Uterus (tissue), 4 donors: ENCODE data around the gene F2. TPM values are rescaled to one million over a fixed set of nuclear protein-coding genes. Genes with fewer than 3 reads are reported as not detected.

Experiments used
- DNase-seq, 2 donors: peaks; one replicate each; pipeline ENCODE4 v3.0.0-alpha.2; 2019 to 2020
- H3K27ac ChIP-seq, 2 donors: fragments of 200-600 bp; sonication (generic); 1 replicate in 1 of 2; 2 replicates in 1 of 2; pipeline ENCODE4 v1.5.1; 2016 to 2018
- H3K27me3 ChIP-seq, 2 donors: fragments of 200-600 bp; sonication (generic); one replicate each; pipeline ENCODE4 v1.5.1; 2018 to 2019; ENCODE audit warnings: control low read depth in 1 of 2
- H3K36me3 ChIP-seq, 2 donors: fragments of 200-600 bp; sonication (generic); one replicate each; pipeline ENCODE4 v1.5.1; 2019; ENCODE audit warnings: control low read depth in 1 of 2
- H3K4me1 ChIP-seq, 2 donors: fragments of 200-600 bp; sonication (generic); one replicate each; pipeline ENCODE4 v1.5.1; 2018 to 2019; ENCODE audit warnings: control low read depth in 1 of 2
- H3K4me3 ChIP-seq, 2 donors: fragments of 200-600 bp; sonication (generic); 1 replicate in 1 of 2; 2 replicates in 1 of 2; pipeline ENCODE4 v1.5.1; 2018 to 2019; ENCODE audit warnings: mild to moderate bottlenecking in 1 of 2
- H3K9me3 ChIP-seq, 2 donors: fragments of 200-600 bp; sonication (generic); one replicate each; pipeline ENCODE4 v1.5.1; 2019; ENCODE audit warnings: control low read depth in 1 of 2
- CTCF ChIP-seq, 4 experiments: fragments of 200-600 bp in 2 of 4; fragments of 450-650 bp in 2 of 4; sonication (generic) in 2 of 4; IDR thresholded peaks; one replicate each; pipeline ENCODE4 v1.5.1; 2016 to 2019; ENCODE audit warnings: antibody characterized with exemption in 4 of 4, mild to moderate bottlenecking in 2 of 4, moderate library complexity in 1 of 4
- POLR2A ChIP-seq, 2 donors: fragments of 450-650 bp; IDR thresholded peaks; one replicate each; pipeline ENCODE4 v1.6.1; 2016; ENCODE audit warnings: antibody characterized with exemption in 2 of 2, mild to moderate bottlenecking in 1 of 2, moderate library complexity in 1 of 2
- intact Hi-C: fragments of 100-400 bp; cut with DNase I; formaldehyde crosslinking; loops from one replicate; pipeline ENCODE4 v1.15.1; 2023; ENCODE audit warnings: low total_unique reads
- total RNA-seq, 4 donors: library from RNA; depleted of rRNA in 3 of 4; stranded (reverse); fragments of >200 nt in 3 of 4; gene quantifications; one replicate each; pipeline versions ENCODE4 v1.1.0 to v1.2.4, GENCODE V29; 2014 to 2023
- donor health status: DM: yes; HTN: yes; CAD: no.

The F2 gene
- total RNA-seq, 4 donors from 2014 or later = 0.27 TPM; not detected in 3

- intact Hi-C loops = no loop called here
- Histone ChIP-seq H3K27ac (no peak overlapping the region), H3K36me3 (no peaks in the 10 kb centered on the region), H3K27me3 (no peaks in the 10 kb centered on the region), H3K4me1 (no peaks in the 10 kb centered on the region), H3K4me3 (no peak overlapping the region), H3K9me3 (no peaks in the 10 kb centered on the region)
- TF ChIP-seq CTCF (IDR thresholded peaks at IDR 0.05) (no peak), POLR2A (IDR thresholded peaks at IDR 0.05) (no peak)
- DNase-seq = no peak
Observed at GRCh38 chr11:46738887-46739286, 19.9 kb downstream of the F2 start.

GRCh38 chr11:46741600-46742484 lies 22.8 kb downstream of the F2 start:
- intact Hi-C loops = no loop called here
- Histone ChIP-seq H3K27me3 (no peaks in the 10 kb centered on the region), H3K9me3 (no peaks in the 10 kb centered on the region), H3K4me1 (no peaks in the 10 kb centered on the region), H3K27ac (no peak overlapping the region), H3K36me3 (no peaks in the 10 kb centered on the region), H3K4me3 (no peak overlapping the region)
- TF ChIP-seq CTCF (IDR thresholded peaks at IDR 0.05) = no peak
- no peak for TF ChIP-seq POLR2A (IDR thresholded peaks at IDR 0.05)
- no peak for DNase-seq

GRCh38 chr11:46743043-46743442 lies 24.0 kb downstream of the F2 start:
- H3K27ac ChIP-seq = peak overlapping the region in 1 of 2 donors; percentile 52

GRCh38 chr11:46743693-46744339 lies 24.8 kb downstream of the F2 start:
- intact Hi-C loops = no loop called here
- Histone ChIP-seq H3K27ac (peak overlapping the region; percentile 24 to 52), H3K36me3 (no peaks in the 10 kb centered on the region), H3K9me3 (no peaks in the 10 kb centered on the region), H3K4me1 (no peaks in the 10 kb centered on the region), H3K27me3 (no peaks in the 10 kb centered on the region), H3K4me3 (no peak overlapping the region)
- TF ChIP-seq POLR2A (IDR thresholded peaks at IDR 0.05) (no peak), CTCF (IDR thresholded peaks at IDR 0.05) (no peak)
- no peak for DNase-seq

More at GRCh38 chr11:46743043-46743442, 24.0 kb downstream of the F2 start:
- Histone ChIP-seq H3K27me3 (no peaks in the 10 kb centered on the region), H3K9me3 (no peaks in the 10 kb centered on the region), H3K36me3 (no peaks in the 10 kb centered on the region), H3K4me3 (no peak overlapping the region), H3K4me1 (no peaks in the 10 kb centered on the region)
- no peak for TF ChIP-seq CTCF (IDR thresholded peaks at IDR 0.05)
- no peak for TF ChIP-seq POLR2A (IDR thresholded peaks at IDR 0.05)
- intact Hi-C loops = no loop called here
- DNase-seq = no peak

GRCh38 chr11:46745328-46745727 lies 26.3 kb downstream of the F2 start:
- no peaks in the 10 kb centered on the region for H3K4me1 ChIP-seq
- H3K27me3 ChIP-seq = no peaks in the 10 kb centered on the region
- H3K36me3 ChIP-seq = no peaks in the 10 kb centered on the region
- intact Hi-C loops = no loop called here
- TF ChIP-seq POLR2A (IDR thresholded peaks at IDR 0.05) = no peak
- TF ChIP-seq CTCF (IDR thresholded peaks at IDR 0.05) = no peak
- H3K4me3 ChIP-seq = no peak overlapping the region
- H3K27ac ChIP-seq = no peak overlapping the region
- no peak for DNase-seq
- no peaks in the 10 kb centered on the region for H3K9me3 ChIP-seq
